K562 (cell line): ENCODE data around the gene STT3B. TPM values are rescaled to one million over a fixed set of nuclear protein-coding genes. Genes with fewer than 3 reads are reported as not detected.

ENCODE experiments used
- CBX2 ChIP-seq: fragments of 200-600 bp; sonication (generic); IDR thresholded peaks from one replicate; pipeline ENCODE4 v1.6.1; 2012; ENCODE audit warnings: mild to moderate bottlenecking, low read length, inconsistent platforms; ENCODE audit not compliant: insufficient read depth, poor library complexity, severe bottlenecking
- CBX3 ChIP-seq, 2 experiments: IDR thresholded peaks; 1 replicate in 1 of 2; 2 replicates in 1 of 2; pipeline ENCODE4 v1.6.1; 2012; ENCODE audit warnings: inconsistent platforms in 2 of 2, low read length in 2 of 2, borderline replicate concordance in 1 of 2, control low read depth in 1 of 2
- ETS2 ChIP-seq: IDR thresholded peaks from 2 replicates; pipeline ENCODE4 v1.6.1; 2016; ENCODE audit warnings: borderline replicate concordance, missing genetic modification characterization, mild to moderate bottlenecking, moderate library complexity, missing compliant biosample characterization; ENCODE audit not compliant: poor library complexity, severe bottlenecking
- GABPB2 ChIP-seq: fragments of 250-450 bp; sonication (Bioruptor Pico); conservative IDR thresholded peaks from 2 replicates; pipeline ENCODE4 v1.5.1; 2021; ENCODE audit warnings: mild to moderate bottlenecking
- GATA2 ChIP-seq: sonication (generic); formaldehyde crosslinking; IDR thresholded peaks from 2 replicates; pipeline ENCODE4 v1.4.0; 2020; ENCODE audit warnings: mild to moderate bottlenecking, missing genetic modification reagents
- GTF2B ChIP-seq: IDR thresholded peaks from 2 replicates; pipeline ENCODE4 v1.6.1; 2011; ENCODE audit not compliant: insufficient read length; ENCODE audit errors: extremely low read depth
- HNRNPL ChIP-seq: fragments of 200-400 bp; formaldehyde crosslinking; IDR thresholded peaks from 2 replicates; pipeline ENCODE4 v1.6.1; 2017; ENCODE audit warnings: low read depth, mild to moderate bottlenecking, low read length
- MECOM ChIP-seq: fragments of 250-450 bp; sonication (Bioruptor Pico); IDR thresholded peaks from 2 replicates; pipeline ENCODE4 v1.8.0; 2022; ENCODE audit warnings: inconsistent platforms
- NCOA6 ChIP-seq: fragments of 450-650 bp; IDR thresholded peaks from 2 replicates; pipeline ENCODE4 v1.6.1; 2017; ENCODE audit warnings: mild to moderate bottlenecking
- NFE2L1 ChIP-seq: fragments of 450-650 bp; IDR thresholded peaks from 2 replicates; pipeline ENCODE4 v1.6.1; 2016; ENCODE audit warnings: missing genetic modification characterization, low read depth, mild to moderate bottlenecking, missing compliant biosample characterization, moderate library complexity, borderline replicate concordance
- RREB1 ChIP-seq: fragments of 250-450 bp; sonication (Bioruptor Pico); IDR thresholded peaks from 2 replicates; pipeline ENCODE4 v1.4.0; 2020
- SRSF1 ChIP-seq: fragments of 200-400 bp; formaldehyde crosslinking; IDR thresholded peaks from 2 replicates; pipeline ENCODE4 v1.6.1; 2017; ENCODE audit warnings: mild to moderate bottlenecking, low read depth, low read length, moderate library complexity
- WHSC1 ChIP-seq: IDR thresholded peaks from one replicate; pipeline ENCODE4 v1.6.1; 2012; ENCODE audit warnings: low read length, control low read depth, inconsistent platforms
- XRCC5 ChIP-seq: fragments of 200-400 bp; formaldehyde crosslinking; IDR thresholded peaks from 2 replicates; pipeline ENCODE4 v1.6.1; 2017; ENCODE audit warnings: low read depth, mild to moderate bottlenecking, low read length
- ZFX ChIP-seq: sonication (generic); formaldehyde crosslinking; IDR thresholded peaks from 2 replicates; pipeline ENCODE4 v1.8.0; 2022; ENCODE audit warnings: mild to moderate bottlenecking, missing genetic modification reagents, moderate library complexity
- ZNF165 ChIP-seq: fragments of 250-450 bp; sonication (Bioruptor Pico); IDR thresholded peaks from 2 replicates; pipeline ENCODE4 v1.4.0; 2020; ENCODE audit warnings: borderline replicate concordance
- ZNF277 ChIP-seq: fragments of 250-450 bp; sonication (Bioruptor Pico); IDR thresholded peaks from 2 replicates; pipeline ENCODE4 v1.8.0; 2022; ENCODE audit warnings: inconsistent platforms, mild to moderate bottlenecking, moderate library complexity, borderline replicate concordance
- ZNF3 ChIP-seq: fragments of 250-450 bp; sonication (Bioruptor Pico); IDR thresholded peaks from 2 replicates; pipeline ENCODE4 v1.5.0; 2021; ENCODE audit warnings: mild to moderate bottlenecking, moderate library complexity
- ZNF384 ChIP-seq: IDR thresholded peaks from 2 replicates; pipeline ENCODE4 v1.6.1; 2012; ENCODE audit warnings: low read depth, low read length, improper control_type of control experiment
- ZNF445 ChIP-seq: fragments of 250-450 bp; sonication (Bioruptor Pico); IDR thresholded peaks from 2 replicates; pipeline ENCODE4 v1.4.0; 2020; ENCODE audit warnings: low read depth, mild to moderate bottlenecking, moderate library complexity
- polyA plus RNA-seq, 8 experiments: library from polyadenylated mRNA; depleted of rRNA in 4 of 8; stranded (reverse) in 5 of 8; unstranded in 3 of 8; fragments of >200 nt; fragmentation: Nextera tagmentation in 2 of 8; fragmentation: Illumina TruSeq in 1 of 8; extraction: Ambion mirVana in 2 of 8; extraction: Trizol in 1 of 8; gene quantifications; 2 replicates each; pipeline versions ENCODE4 v1.2.1 to v1.2.3, GENCODE V29; 2011 to 2014; ENCODE audit warnings: inconsistent platforms in 1 of 8, missing spikeins in 1 of 8
- total RNA-seq, 7 experiments: library from RNA; depleted of rRNA in 6 of 7; stranded (reverse); fragments of >200 nt in 6 of 7; fragmentation: Illumina TruSeq in 2 of 7; extraction: Trizol in 2 of 7; gene quantifications; 2 replicates each; pipeline versions ENCODE4 v1.2.1 to v1.2.3, GENCODE V29; 2011 to 2021; ENCODE audit warnings: low replicate concordance in 1 of 7

STT3B gene
- total and polyA plus RNA-seq, 9 of the 15 experiments (the other 6 are each of a cell fraction or from before 2014, with no cell fraction given): 22.4 to 147 (median 100) TPM

- TF ChIP-seq NFE2L1 (tag) (no peak), ZNF277 (no peak), ZNF445 (CRISPR knock-in tag) (no peak), GATA2 (CRISPR knock-in tag) (no peak), XRCC5 (0 out of 2 replicates have a peak, but pooled peaks have one; percentile 15), ZNF384 (no peak), GTF2B (no peak), GABPB2 (CRISPR knock-in tag) (no peak), ETS2 (no peak), NCOA6 (no peak), SRSF1 (no peak), RREB1 (CRISPR knock-in tag) (no peak), ZFX (peak; percentile 95), ZNF3 (no peak), CBX2 (no peak), MECOM (CRISPR knock-in tag) (no peak), HNRNPL (peak; percentile 56; the same call in 1 of the 2 replicates), ZNF165 (CRISPR knock-in tag) (peak; percentile 41; the same call in 1 of the 2 replicates), WHSC1 (no peak), CBX3 (IDR thresholded peaks at IDR 0.05; ENCODE audit: borderline replicate concordance in 1 of 2, low read length in 2 of 2) (peak in 1 of 2 experiments; percentile 85; a peak in 1 of 3 replicates)
These were observed 636 bp upstream of the STT3B start (continued) for GRCh38 chr3:31531992-31532586.
